Spleen (tissue), 7 donors: ENCODE results near the gene ABCD3.

ENCODE experiments used
- CTCF ChIP-seq, 11 experiments: fragments of 200-600 bp in 7 of 11; fragments of 450-650 bp in 4 of 11; sonication (generic) in 4 of 11; IDR thresholded peaks in 8 of 11; conservative IDR thresholded peaks in 3 of 11; 1 replicate in 7 of 11; 2 replicates in 4 of 11; pipeline versions ENCODE4 v1.4.0 to v1.8.0; 2016 to 2021; ENCODE audit warnings: antibody characterized with exemption in 11 of 11, inconsistent platforms in 4 of 11, mild to moderate bottlenecking in 1 of 11
- POLR2A ChIP-seq, 3 donors: fragments of 450-650 bp; IDR thresholded peaks; one replicate each; pipeline ENCODE4 v1.5.1; 2017; ENCODE audit warnings: antibody characterized with exemption in 3 of 3, mild to moderate bottlenecking in 1 of 3
- POLR2AphosphoS5 ChIP-seq, 3 donors: sonication (generic); formaldehyde crosslinking; IDR thresholded peaks; one replicate each; pipeline ENCODE4 v1.5.1; 2017; ENCODE audit warnings: antibody characterized with exemption in 3 of 3
- donor health status: DM: no; HTN: no; CAD: no; lungs with moderate emphysema.
- donor health status: DM: no; HTN: no; CAD: no.
- donor health status: DM: no; HTN: no; CAD: no.

GRCh38 chr1:94530373-94530878 lies 112.2 kb downstream of the ABCD3 start:
- TF ChIP-seq CTCF (IDR thresholded peaks at IDR 0.05 in 8 of 11, conservative IDR thresholded peaks at IDR 0.05 in 3 of 11) (no peak), POLR2A (IDR thresholded peaks at IDR 0.05) (no peak), POLR2AphosphoS5 (IDR thresholded peaks at IDR 0.05) (no peak)
